Measurements from ENCODE around the gene OLFM2. TPM values are rescaled to one million over a fixed set of nuclear protein-coding genes. Genes with fewer than 3 reads are reported as not detected.
A peak's percentile ranks its signal among the peaks of the same experiment; 100 is the strongest.

Gene OLFM2
- total RNA-seq, 2 experiments from 2014 or later = 0.12 to 1.0 TPM

DNA sequence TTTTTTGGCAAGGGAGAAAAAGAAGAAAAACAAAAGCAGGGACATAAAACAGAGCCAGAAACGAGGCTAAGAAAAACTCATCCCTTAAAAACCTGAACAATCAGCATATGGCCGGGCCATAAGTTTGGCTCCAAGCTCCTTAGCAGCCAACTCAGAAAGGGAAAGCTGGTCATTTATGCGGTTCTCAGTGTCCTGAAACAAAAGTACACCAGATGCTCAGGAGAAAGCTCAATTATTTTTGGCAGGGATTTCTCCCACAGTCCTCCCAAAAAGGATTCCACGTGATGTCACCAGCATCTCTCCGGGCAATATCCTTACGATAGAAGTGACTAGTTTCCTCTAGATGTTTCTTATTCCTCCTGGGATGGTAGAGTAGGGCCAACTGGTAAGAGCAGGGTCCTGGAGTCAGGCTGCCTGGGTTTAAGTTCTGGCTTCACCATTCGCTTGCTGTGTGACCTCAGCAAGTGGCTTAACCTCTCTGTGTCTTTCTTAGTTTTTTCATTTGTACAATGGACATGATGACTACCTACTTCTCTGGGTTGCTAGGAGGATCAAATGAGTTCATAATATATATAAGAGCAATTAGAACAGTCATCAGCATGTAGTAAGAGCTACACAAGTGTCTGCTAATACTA lies 67.2 kb downstream of the OLFM2 start:
- intact Hi-C loops (cut with micrococcal nuclease) = no loop called here
- CTCF ChIA-PET = interaction anchor here (0.7 kb wide), 1 partner anchor 71 kb away, joined by 5 read pairs; no protein-coding TSS in a partner anchor
- Mint-ChIP-seq H3K4me1 (ENCODE audit: low read depth) (peaks cover 19% of the 10 kb centered on the region), H3K36me3 (ENCODE audit: low read depth) (no peaks in the 10 kb centered on the region), H3K27me3 (ENCODE audit: low read depth) (no peaks in the 10 kb centered on the region), H3K9me3 (no peaks in the 10 kb centered on the region), H3K4me3 (no peak overlapping the region), H3K27ac (no peak overlapping the region)
- no peak for DNase-seq

DNA sequence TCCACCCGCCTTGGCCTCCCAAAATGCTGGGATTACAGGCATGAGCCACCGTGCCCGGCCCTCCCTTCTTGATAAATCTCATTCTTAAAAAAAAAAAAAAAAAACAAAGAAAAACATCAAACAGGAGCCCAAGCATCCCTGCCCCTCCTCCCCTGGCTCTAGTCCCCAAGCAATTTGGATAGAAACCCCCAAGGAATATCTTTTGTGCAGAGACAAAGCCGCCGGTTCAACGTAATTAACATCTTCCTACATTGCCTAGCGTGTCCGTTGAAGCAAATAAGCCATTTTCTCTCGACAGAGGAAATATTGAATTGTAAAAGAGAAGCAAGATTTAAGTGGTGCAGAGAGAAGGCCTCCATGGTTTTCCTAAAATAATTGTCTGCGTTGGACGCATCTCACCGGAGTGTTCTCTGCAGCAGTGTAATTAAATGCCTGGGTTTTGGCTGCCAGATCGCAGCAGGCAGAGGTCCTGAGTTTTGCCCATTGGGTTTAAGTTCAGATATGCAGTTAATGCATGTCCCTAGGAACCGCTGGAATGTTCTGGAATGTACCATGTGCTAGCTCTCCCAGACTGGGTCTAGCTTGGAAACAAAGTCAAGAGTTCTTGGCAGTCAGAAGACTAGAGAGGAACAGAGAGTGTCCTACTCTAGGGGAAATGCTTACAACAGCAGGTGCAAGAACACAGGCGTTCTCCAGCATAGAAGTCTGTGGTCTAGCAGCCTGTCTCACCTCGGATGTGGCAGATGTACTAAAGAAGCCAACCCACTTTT lies 70.4 kb downstream of the OLFM2 start:
- H3K36me3 Mint-ChIP-seq (ENCODE audit: low read depth) = no peaks in the 10 kb centered on the region
- H3K4me1 Mint-ChIP-seq (ENCODE audit: low read depth) = peaks cover 46% of the 10 kb centered on the region
- CTCF ChIA-PET = interaction anchor here (2.2 kb wide), 1 partner anchor 9 kb away, joined by 7 read pairs; no protein-coding TSS in a partner anchor
- H3K4me3 Mint-ChIP-seq = no peak overlapping the region
- DNase-seq = peak; percentile 49
- no peak overlapping the region for H3K27ac Mint-ChIP-seq
- no peaks in the 10 kb centered on the region for H3K9me3 Mint-ChIP-seq
- H3K27me3 Mint-ChIP-seq (ENCODE audit: low read depth) = no peaks in the 10 kb centered on the region
- intact Hi-C loops (cut with micrococcal nuclease) = no loop called here

DNA sequence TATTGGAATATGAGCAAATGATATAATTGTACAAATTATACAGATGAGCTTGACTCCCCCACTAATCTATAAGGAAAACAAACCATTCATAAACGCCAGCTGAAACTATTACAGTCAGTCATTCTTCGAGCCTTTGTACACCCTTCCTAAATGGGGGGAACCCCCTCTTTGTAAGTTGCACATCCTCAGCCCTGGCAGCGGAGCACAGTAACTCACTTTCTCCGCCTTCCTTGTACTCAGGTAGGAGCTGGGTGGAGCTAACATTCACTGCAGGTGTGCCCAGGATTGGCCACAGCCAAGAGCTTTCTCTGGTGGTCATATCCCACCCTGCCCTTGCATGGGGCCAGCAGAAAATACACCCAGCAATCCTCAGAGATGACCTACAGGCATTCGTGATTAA lies 72.6 kb downstream of the OLFM2 start:
- H3K4me1 Mint-ChIP-seq (ENCODE audit: low read depth) = peaks cover 65% of the 10 kb centered on the region
- H3K9me3 Mint-ChIP-seq = no peaks in the 10 kb centered on the region
- CTCF ChIA-PET = no interaction called here
- H3K36me3 Mint-ChIP-seq (ENCODE audit: low read depth) = no peaks in the 10 kb centered on the region
- intact Hi-C loops (cut with micrococcal nuclease) = loop anchor here (1.0 kb wide), 1 partner anchor 51 kb away; no protein-coding TSS in a partner anchor
- peak overlapping the region; percentile 60 for H3K4me3 Mint-ChIP-seq
- peak; percentile 66 for DNase-seq
- H3K27ac Mint-ChIP-seq = peak overlapping the region; percentile 50
- no peaks in the 10 kb centered on the region for H3K27me3 Mint-ChIP-seq (ENCODE audit: low read depth)

DNA sequence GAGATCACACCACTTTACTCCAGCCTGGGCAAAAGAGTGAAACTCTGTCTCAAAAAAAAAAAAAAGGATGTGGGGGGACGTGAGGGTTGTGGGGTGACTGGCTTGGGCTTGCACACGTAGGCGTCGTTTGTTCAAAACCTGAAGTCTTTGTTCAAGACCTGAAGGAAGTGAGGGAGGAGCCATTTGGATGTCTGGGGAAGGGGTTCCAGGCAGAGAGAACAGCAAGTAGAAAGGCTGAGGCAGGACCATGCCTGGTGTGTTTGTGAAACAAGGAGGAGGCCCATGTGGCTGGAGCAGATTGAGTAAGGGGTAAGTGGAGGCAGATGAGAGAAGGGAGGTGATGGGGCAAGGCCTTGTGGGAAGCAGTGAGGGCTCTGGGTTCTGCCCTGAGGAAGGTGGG lies 73.4 kb downstream of the OLFM2 start:
- Mint-ChIP-seq H3K4me3 (peak overlapping the region; percentile 60), H3K36me3 (ENCODE audit: low read depth) (peaks cover under 1% of the 10 kb centered on the region), H3K27me3 (ENCODE audit: low read depth) (no peaks in the 10 kb centered on the region), H3K27ac (peak overlapping the region; percentile 54), H3K9me3 (no peaks in the 10 kb centered on the region), H3K4me1 (ENCODE audit: low read depth) (peaks cover 73% of the 10 kb centered on the region)
- intact Hi-C loops (cut with micrococcal nuclease) = loop anchor here (1.0 kb wide), 1 partner anchor 51 kb away; no protein-coding TSS in a partner anchor
- CTCF ChIA-PET = interaction anchor here (0.6 to 1.0 kb wide), 2 partner anchors 16 to 388 kb away, joined by 3 read pairs; no protein-coding TSS in a partner anchor
- peak; percentile 42 for DNase-seq

DNA sequence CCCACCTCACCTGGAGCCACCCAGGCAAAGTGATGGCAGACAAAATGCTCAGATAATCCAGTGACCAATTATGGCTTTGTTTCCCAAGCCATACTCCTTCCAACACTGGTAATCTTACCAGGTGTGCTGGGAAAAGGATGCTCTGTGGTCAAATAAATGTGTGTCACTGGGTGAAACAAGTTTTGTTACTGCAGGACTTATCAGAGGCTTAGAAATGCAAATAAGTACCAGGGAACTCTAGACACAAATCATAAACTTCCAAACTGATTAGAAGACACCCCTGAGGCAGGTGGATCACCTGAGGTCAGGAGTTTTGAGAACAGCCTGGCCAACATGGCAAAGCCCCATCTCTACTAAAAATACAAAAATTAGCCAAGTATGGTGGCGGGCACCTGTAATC lies 74.8 kb downstream of the OLFM2 start:
- no peaks in the 10 kb centered on the region for H3K9me3 Mint-ChIP-seq
- H3K4me1 Mint-ChIP-seq (ENCODE audit: low read depth) = peaks cover 84% of the 10 kb centered on the region
- no peaks in the 10 kb centered on the region for H3K27me3 Mint-ChIP-seq (ENCODE audit: low read depth)
- intact Hi-C loops (cut with micrococcal nuclease) = no loop called here
- CTCF ChIA-PET = no interaction called here
- no peak overlapping the region for H3K27ac Mint-ChIP-seq
- H3K36me3 Mint-ChIP-seq (ENCODE audit: low read depth) = peaks cover 2% of the 10 kb centered on the region
- no peak for DNase-seq
- no peak overlapping the region for H3K4me3 Mint-ChIP-seq

DNA sequence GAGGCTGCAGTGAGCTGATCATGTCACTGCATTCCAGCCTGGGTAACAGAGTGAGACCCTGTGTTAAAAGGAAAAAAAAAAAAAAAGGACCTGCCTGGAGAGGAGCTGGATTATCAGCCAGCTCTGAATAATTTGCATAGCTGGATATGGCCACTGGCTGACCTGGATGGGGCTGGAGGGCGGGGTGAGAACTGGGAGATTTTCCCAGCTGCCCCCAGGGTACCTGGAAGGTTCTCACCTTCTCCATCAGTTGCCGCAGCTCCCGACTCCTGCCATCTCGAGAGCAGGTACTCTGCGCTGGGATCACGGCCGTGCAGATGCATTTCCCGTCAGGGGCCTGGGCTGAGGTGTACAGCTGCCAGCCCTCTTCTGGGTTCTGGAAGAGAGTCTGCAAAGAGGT lies 75.9 kb downstream of the OLFM2 start:
- Mint-ChIP-seq H3K27me3 (ENCODE audit: low read depth) (no peaks in the 10 kb centered on the region), H3K27ac (no peak overlapping the region), H3K36me3 (ENCODE audit: low read depth) (peaks cover 2% of the 10 kb centered on the region), H3K4me3 (no peak overlapping the region), H3K4me1 (ENCODE audit: low read depth) (peaks cover 80% of the 10 kb centered on the region), H3K9me3 (no peaks in the 10 kb centered on the region)
- no peak for DNase-seq
- intact Hi-C loops (cut with micrococcal nuclease) = no loop called here
- CTCF ChIA-PET = interaction anchor here (0.6 to 0.7 kb wide), 2 partner anchors 702 to 1103 kb away, joined by 3 read pairs; no protein-coding TSS in a partner anchor

DNA sequence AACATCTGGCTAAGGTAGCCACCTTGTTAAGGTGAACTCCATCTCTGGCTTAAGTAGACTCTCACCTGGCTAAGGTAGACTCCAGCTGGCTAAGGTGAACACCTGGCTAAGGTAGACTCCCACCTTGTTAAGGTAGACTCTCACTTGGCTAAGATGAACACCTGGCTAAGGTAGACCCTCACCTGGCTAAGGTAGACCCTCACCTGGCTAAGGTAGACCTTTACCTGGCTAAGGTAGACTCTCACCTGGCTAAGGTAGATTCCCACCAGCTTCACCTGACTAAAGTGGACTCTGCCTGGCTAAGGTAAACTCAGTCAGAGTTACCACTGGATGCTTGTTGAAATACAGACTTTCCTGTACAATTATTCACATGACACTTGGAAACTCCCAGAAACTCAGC lies 77.5 kb downstream of the OLFM2 start:
- Mint-ChIP-seq H3K27me3 (ENCODE audit: low read depth) (no peaks in the 10 kb centered on the region), H3K9me3 (no peaks in the 10 kb centered on the region), H3K27ac (peak overlapping the region; percentile 91), H3K4me3 (no peak overlapping the region), H3K36me3 (ENCODE audit: low read depth) (peaks cover 2% of the 10 kb centered on the region), H3K4me1 (ENCODE audit: low read depth) (peaks cover 72% of the 10 kb centered on the region)
- CTCF ChIA-PET = interaction anchor here (0.9 to 1.0 kb wide), 2 partner anchors 13 to 24 kb away, joined by 3 read pairs; partner anchors contain the start of gene PIN1
- intact Hi-C loops (cut with micrococcal nuclease) = loop anchor here (2.0 kb wide), 3 partner anchors 24 to 56 kb away; partner anchors contain the start of genes FBXL12 and PIN1
- DNase-seq = no peak

DNA sequence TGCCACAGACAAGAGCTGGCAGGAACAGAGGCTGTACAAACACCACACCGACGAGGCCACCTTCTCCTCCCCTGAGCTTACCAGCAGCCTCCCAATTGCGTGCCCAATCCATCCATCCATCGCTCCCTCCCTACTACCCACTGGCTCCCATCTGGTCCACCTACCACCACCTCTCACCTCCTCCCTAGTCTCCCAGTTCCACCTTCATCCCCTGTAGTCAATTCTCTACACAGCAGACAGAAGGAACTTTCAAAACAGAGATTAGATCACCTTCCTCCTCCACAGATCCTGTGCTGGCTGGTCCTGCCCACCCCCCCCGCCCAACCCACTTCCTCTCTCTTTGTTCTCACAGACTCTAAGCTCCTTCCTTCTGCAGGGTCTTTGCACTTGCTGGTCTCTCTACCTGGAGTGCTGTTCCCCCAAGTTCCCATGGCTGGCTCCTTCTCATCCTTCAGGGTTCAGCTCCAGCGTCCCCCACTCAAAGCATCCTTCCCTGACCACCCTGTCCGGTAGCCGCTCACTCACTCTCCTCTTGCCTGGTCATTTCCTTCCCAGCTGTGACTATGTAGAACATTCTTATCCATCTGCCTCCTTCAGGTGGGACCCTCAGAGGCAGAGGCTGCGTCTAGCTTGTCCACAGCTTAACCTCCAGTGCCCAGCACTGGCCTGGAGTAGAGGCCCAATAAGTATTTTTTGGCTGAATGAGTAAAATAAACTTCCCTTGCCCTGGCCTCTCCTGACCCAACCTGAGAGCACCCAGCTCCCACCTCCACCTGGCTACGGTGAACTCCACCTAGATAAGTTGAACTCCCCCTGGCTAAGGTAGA lies 78.2 kb downstream of the OLFM2 start:
- no peaks in the 10 kb centered on the region for H3K9me3 Mint-ChIP-seq
- CTCF ChIA-PET = interaction anchor here (0.9 to 1.6 kb wide), 4 partner anchors 9 to 23 kb away, joined by 3 to 7 read pairs (median 3); partner anchors contain the start of gene PIN1

DNA sequence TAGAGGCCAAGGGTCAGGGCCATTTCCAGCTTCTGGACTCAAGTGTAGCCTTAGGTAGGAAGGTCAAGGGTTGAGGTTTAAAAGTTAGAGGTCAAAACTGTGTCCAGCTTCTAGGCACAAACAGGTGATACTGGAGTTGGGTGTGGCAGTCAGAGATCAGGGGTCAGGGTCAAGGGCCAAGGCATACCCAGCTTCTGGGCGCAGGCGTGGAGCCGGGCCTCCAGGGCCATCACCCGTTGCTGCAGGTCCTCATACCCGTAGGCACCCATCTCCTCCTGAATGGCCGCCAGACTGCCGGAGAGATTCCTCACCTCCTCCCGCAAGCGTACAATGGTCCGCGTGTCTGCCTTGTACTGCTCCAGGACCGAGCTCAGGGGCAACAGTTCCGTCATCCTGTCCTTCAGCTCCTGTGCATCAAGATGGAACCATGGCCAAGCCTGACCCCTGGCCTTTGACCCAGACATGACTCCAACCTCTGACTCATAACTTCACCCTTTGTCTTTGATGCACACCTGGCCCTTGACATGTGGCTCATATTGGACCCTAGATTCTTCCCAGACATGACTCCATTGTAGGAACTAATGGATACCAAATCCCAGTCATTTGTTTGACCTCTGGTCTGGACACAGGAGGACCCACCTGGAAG lies 79.1 kb downstream of the OLFM2 start:
- Mint-ChIP-seq H3K27me3 (ENCODE audit: low read depth) (no peaks in the 10 kb centered on the region), H3K9me3 (no peaks in the 10 kb centered on the region), H3K36me3 (ENCODE audit: low read depth) (peaks cover 2% of the 10 kb centered on the region), H3K4me1 (ENCODE audit: low read depth) (peaks cover 62% of the 10 kb centered on the region), H3K27ac (peak overlapping the region; percentile 91), H3K4me3 (no peak overlapping the region)
- intact Hi-C loops (cut with micrococcal nuclease) = no loop called here
- CTCF ChIA-PET = interaction anchor here (0.9 to 1.6 kb wide), 4 partner anchors 10 to 394 kb away, joined by 3 to 7 read pairs (median 4); no protein-coding TSS in a partner anchor
- DNase-seq = peak; percentile 14

More for the DNA sequence above, 78.2 kb downstream of the OLFM2 start:
- Mint-ChIP-seq H3K4me1 (ENCODE audit: low read depth) (peaks cover 67% of the 10 kb centered on the region), H3K4me3 (peak overlapping the region; percentile 53), H3K27ac (peak overlapping the region; percentile 91), H3K36me3 (ENCODE audit: low read depth) (peaks cover 2% of the 10 kb centered on the region), H3K27me3 (ENCODE audit: low read depth) (no peaks in the 10 kb centered on the region)
- intact Hi-C loops (cut with micrococcal nuclease) = loop anchor here (2.0 kb wide), 3 partner anchors 23 to 57 kb away; partner anchors contain the start of genes FBXL12 and PIN1
- peak; percentile 32 for DNase-seq

DNA sequence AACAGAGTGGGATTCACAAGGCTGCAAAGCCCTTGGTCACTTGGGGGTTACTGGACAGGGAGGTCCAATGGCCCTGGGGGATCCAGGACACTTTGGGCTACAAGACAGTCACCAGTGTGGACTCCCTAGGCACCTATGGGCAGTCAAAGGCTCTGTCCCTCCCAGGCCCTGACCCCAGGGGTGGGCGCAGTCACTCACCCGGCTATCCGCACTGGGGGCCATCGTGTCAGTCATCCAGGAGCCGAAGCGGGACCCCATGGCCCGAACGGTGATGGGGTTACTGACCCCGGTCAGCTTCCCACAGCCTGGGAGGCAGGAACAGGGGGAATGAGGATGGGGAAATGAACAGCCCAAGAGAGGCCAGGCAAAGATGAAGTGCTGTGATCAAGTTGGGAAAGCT lies 79.7 kb downstream of the OLFM2 start:
- peaks cover 57% of the 10 kb centered on the region for H3K4me1 Mint-ChIP-seq (ENCODE audit: low read depth)
- DNase-seq = no peak
- no peaks in the 10 kb centered on the region for H3K9me3 Mint-ChIP-seq
- H3K27me3 Mint-ChIP-seq (ENCODE audit: low read depth) = no peaks in the 10 kb centered on the region
- intact Hi-C loops (cut with micrococcal nuclease) = no loop called here
- H3K27ac Mint-ChIP-seq = peak overlapping the region; percentile 91
- H3K36me3 Mint-ChIP-seq (ENCODE audit: low read depth) = peaks cover 2% of the 10 kb centered on the region
- CTCF ChIA-PET = interaction anchor here (0.9 to 1.6 kb wide), 4 partner anchors 9 to 395 kb away, joined by 3 to 7 read pairs (median 4); no protein-coding TSS in a partner anchor
- H3K4me3 Mint-ChIP-seq = no peak overlapping the region

DNA sequence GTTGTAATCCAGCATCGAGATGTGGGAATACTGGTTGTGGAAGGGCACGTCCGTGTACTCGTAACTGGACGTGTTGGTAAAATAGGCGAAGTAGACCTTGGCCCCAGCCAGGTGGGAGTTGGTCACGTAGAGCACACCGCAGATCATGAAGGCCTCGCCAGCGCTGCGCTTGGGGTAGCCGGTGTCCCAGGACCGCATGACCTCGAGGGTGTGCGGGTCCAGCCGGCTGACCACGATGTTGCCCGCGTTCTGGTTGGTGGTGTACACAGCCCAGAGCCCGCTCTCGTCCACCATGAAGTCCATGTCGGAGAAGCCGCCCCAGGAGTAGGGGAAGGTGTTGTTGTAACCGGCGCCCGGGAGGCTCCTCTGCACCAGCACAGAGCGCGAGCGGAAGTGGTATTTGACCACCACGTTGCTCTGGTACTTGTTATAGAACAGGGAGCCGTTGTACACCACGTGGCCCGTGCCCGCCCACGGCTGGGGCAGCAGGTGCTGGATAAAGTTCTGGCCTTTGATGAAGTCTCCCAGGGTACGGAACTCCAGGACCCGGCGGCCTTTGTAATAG lies 82.0 kb downstream of the OLFM2 start:
- CTCF ChIA-PET = no interaction called here
- H3K9me3 Mint-ChIP-seq = no peaks in the 10 kb centered on the region
- no peak overlapping the region for H3K4me3 Mint-ChIP-seq
- H3K36me3 Mint-ChIP-seq (ENCODE audit: low read depth) = peaks cover 3% of the 10 kb centered on the region
- H3K4me1 Mint-ChIP-seq (ENCODE audit: low read depth) = peaks cover 40% of the 10 kb centered on the region
- H3K27ac Mint-ChIP-seq = no peak overlapping the region
- intact Hi-C loops (cut with micrococcal nuclease) = no loop called here
- H3K27me3 Mint-ChIP-seq (ENCODE audit: low read depth) = no peaks in the 10 kb centered on the region
- no peak for DNase-seq
